Fibroblast of villous mesenchyme (primary cell): ENCODE data around the gene MEDAG. TPM values are rescaled to one million over a fixed set of nuclear protein-coding genes. Genes with fewer than 3 reads are reported as not detected.
A peak's percentile ranks its signal among the peaks of the same experiment; 100 is the strongest.
"Not testable (repeated sequence)": the region's sequence is repeated elsewhere in the genome, so short reads cannot be mapped to it uniquely, and the experiment has no call there.

Experiments
- DNase-seq: peaks from one replicate; pipeline ENCODE4 v3.0.0-alpha.2; 2010; ENCODE audit warnings: low read depth
- H3K4me3 ChIP-seq: 2 replicates; pipeline ENCODE4 v1.5.1; 2011; ENCODE audit warnings: low read depth, mild to moderate bottlenecking, low read length
- CTCF ChIP-seq: IDR thresholded peaks from 2 replicates; pipeline ENCODE4 v1.5.1; 2012; ENCODE audit warnings: low read depth, mild to moderate bottlenecking, low read length; ENCODE audit not compliant: insufficient read depth
- total RNA-seq: library from RNA; depleted of rRNA; stranded (reverse); fragments of >200 nt; gene quantifications from 2 replicates; pipeline ENCODE4 v1.2.3, GENCODE V29; 2012

The MEDAG gene
- total RNA-seq, 1 donor, result 12.1 TPM

DNA sequence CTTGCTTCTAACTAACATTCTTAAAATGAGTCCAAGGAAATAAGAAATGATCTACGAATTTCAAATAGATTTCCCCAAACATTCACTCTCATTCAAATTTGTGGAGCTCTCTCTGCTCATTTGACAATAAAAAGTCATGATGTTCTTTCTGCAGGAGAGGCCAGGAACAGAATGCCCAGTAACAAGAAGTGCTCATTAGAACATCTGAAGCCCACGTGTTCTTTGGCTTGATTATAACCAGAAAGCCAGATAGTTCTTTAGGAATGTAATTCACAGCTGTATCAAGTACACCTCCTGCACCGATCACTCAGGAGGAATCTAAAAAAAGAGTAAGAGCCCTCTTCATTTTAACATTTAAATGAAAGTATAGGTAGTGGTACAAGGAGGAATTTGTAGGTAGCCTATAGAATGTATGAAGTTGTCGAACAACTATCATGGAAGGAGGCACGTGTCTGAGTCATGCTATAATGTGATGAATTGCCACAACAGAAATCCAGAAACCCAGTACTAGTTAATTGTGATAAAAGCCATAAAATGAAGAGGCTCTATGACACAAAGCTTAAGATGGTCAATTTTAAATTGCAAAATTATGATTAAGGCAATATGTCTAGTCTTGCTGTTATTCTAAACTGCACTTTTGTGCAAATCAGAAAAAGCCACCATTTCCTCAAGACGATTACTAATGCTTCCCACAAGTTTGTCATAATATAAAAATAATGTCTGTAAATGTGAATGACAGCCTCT lies 12.8 kb downstream of the MEDAG start:
- no peak overlapping the region for H3K4me3 ChIP-seq
- peak; percentile 38 for DNase-seq
- no peak for TF ChIP-seq CTCF

DNA sequence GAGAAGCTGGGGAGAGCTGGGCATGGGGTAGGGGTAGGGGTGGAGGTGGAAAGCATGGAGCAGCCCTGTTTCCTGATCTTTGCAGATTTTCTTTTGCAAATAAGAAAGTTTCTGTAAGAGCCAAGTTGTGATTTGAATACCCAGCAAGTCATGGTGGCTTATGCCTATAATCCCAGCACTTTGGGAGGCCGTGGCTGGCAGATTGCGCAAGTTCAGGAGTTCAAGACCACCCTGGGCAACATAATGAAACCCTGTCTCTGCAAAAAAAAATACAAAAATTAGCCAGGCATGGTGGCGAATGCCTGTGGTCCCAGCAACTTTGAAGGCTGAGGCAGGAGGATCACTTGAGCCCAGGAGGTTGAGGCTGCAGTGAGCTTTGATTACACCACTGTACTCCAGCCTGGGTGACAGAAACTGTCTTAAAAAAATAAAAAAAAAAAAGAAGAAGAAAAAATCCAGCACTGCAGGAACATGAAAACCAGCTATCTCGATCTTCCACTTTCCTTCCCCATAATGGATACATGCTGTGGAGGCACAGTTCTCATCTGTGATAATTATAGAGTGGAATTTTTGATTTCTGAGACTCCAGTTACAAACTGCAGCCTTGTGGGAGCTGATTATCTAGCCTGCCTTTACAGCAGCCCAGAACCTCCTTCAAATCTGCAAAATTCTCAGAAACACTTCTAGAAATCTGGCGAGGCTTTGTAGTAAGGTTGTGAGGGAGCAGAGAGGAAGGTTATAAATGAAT lies 14.3 kb downstream of the MEDAG start:
- no peak overlapping the region for H3K4me3 ChIP-seq
- no peak for DNase-seq
- TF ChIP-seq CTCF, result no peak

- no peak for DNase-seq
- no peak for TF ChIP-seq CTCF
- H3K4me3 ChIP-seq, result no peak overlapping the region
Measured at GRCh38 chr13:30923418-30923817, 17.3 kb downstream of the MEDAG start.

DNA sequence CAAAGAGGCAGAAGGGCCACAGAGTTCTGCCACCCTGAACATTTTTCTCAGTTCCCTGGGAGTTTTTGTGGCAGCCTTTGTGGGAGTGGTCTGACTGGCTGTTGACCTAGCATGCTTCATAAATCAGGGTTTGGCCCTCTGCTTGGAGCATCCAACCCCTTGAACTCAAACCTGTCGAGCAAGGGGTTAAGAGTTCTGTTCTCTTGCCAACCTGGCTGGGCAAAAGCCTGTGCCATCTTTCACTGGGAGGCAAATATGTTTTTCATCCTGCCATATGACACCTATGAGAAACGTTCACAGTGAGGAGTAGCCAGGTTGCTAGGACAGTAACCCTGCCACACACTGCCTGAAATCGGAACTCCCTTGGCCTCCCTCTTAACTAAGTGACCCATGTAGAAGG lies 18.6 kb downstream of the MEDAG start:
- H3K4me3 ChIP-seq, result no peak overlapping the region
- no peak for TF ChIP-seq CTCF
- DNase-seq, result no peak

GRCh38 chr13:30925429-30925828 lies 19.4 kb downstream of the MEDAG start:
- no peak overlapping the region for H3K4me3 ChIP-seq
- no peak for TF ChIP-seq CTCF
- no peak for DNase-seq

DNA sequence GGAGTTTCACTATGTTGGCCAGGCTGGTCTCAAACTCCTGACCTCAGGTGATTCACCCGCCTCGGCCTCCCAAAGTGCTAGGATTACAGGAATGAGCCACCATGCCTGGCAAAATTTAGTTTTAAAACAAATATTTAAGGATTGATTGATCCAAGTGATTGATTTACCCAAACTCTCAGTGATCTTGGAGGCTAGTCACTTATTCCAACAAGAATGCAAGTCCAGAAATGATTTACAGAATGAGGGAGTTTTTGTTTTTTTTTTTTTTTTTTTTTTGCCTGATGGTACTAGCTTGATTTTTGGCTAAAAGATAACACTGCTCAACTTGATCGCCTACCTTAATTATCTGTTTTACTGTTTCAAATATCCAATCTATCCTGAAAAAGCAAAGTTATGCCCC lies 20.7 kb downstream of the MEDAG start:
- TF ChIP-seq CTCF, result no peak

DNA sequence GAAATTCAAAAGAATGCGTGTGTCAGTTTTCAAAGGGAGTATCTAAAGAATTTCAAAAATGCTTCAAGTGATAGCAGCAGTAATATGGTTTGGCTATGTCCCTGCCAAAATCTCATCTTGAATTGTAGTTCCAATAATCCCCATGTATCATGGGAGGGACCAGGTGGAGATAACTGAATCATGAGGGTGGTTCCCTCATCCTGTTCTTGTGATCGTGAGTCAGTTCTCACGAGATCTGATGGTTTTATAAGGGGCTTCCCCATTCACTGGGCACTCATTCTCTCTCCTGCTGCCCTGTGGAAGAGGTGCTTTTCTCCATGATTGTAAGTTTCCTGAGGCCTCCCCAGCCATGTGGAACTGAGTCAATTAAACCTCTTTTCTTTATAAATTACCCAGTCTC lies 21.1 kb downstream of the MEDAG start:
- DNase-seq, result peak; percentile 28
- not testable (repeated sequence) for H3K4me3 ChIP-seq

More for the DNA sequence above, 20.7 kb downstream of the MEDAG start:
- no peak overlapping the region for H3K4me3 ChIP-seq
- DNase-seq, result no peak
